IPS-NIHi11 (cell line): ENCODE measurements around the gene MRPS31.
A peak's percentile ranks its signal among the peaks of the same experiment; 100 is the strongest.
"Not testable (repeated sequence)": the region's sequence is repeated elsewhere in the genome, so short reads cannot be mapped to it uniquely, and the experiment has no call there.

ENCODE experiments used
- DNase-seq: peaks from one replicate; pipeline ENCODE4 v3.0.0; 2012; ENCODE audit warnings: mixed read lengths, low spot score

Gene MRPS31

DNA sequence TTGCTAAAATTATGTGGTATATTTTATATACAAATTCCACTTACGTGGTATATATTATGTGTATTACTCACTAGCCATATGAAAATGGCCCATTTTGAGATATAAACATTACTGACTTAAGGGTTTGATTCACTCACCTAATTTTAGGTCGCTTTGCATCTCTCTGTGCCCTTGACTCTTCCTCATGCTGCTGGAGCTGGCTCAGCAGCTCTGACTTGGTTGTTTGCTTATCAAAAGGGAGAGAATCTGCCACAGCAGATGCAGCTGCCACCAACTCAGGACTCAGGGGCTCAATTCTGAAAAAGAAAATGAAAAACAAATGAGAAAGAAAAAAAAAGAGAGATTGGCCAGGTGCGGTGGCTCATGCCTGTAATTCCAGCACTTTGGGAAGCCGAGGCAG is 12.2 kb downstream of the MRPS31 start:
- no peak for DNase-seq

DNA sequence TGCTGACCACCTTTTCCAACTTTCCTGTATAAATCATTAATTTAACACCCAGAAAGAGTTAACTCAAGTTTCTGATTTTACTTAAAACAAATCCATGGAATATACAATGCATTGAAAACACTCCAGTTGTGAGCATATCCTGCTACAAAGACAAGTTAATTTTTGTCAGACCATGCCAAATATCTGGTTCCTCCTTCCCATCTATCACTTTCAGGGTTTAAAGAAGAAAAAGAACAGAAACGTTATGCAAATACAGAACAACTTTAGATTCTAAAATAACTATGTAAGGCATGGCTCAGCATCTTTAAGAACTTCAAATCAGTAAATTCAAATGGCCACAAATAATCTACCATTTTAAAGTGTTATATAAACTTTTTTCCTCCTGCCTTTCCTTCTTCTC is 14.9 kb downstream of the MRPS31 start:
- DNase-seq, result no peak

DNA sequence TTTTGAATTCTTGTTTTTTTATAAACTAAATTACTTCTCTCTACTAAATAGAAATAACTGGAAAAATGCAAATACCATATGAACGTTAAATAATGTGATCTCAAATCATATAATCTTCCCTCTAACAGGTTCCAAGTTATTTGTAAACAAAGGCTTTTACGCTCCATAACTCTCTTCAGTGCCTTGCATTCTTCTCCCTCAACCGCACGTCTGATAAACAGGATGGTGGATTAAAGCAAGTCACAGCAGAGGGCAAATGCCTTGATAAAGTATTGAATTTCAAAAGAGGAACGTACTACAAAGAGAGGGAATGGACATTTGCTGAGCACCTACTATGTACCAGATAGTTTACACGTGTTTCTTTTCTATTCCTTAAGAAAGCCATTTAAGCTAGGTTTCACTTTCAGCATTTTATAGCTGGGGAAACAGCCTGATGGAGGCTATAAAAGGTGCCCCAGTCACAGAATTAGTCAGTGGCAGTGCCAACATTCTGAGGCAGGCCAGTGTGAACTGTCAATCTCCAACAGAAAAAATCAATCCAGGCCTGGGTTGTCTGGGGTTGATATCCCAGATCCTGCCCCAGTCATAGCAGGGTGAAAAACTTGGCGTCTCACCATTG is 15.8 kb downstream of the MRPS31 start:
- DNase-seq, result no peak

DNA sequence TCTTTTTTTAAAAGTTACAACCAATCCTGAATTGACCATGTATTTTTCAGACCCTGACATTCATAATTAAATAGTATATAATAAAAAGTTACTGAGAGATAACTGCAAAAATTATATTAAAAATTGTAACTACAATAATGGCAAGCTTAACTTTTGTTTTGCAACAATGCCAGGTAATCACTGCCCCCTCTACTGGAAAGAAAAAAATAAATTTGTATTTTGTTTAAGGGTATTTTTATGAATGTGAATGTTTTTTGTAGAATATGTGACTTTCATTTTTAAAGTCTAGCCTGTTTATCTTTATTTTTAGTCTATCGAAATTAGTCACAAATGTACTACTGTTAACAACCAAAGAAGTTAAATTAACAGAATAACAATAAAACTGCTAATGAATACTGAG is 21.7 kb downstream of the MRPS31 start:
- no peak for DNase-seq

DNA sequence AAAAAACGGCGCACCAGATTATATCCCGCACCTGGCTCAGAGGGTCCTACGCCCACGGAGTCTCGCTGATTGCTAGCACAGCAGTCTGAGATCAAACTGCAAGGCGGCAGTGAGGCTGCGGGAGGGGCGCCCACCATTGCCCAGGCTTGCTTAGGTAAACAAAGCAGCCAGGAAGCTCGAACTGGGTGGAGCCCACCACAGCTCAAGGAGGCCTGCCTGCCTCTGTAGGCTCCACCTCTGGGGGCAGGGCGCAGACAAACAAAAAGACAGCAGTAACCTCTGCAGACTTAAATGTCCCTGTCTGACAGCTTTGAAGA is 35.8 kb downstream of the MRPS31 start:
- DNase-seq, result not testable (repeated sequence)

DNA sequence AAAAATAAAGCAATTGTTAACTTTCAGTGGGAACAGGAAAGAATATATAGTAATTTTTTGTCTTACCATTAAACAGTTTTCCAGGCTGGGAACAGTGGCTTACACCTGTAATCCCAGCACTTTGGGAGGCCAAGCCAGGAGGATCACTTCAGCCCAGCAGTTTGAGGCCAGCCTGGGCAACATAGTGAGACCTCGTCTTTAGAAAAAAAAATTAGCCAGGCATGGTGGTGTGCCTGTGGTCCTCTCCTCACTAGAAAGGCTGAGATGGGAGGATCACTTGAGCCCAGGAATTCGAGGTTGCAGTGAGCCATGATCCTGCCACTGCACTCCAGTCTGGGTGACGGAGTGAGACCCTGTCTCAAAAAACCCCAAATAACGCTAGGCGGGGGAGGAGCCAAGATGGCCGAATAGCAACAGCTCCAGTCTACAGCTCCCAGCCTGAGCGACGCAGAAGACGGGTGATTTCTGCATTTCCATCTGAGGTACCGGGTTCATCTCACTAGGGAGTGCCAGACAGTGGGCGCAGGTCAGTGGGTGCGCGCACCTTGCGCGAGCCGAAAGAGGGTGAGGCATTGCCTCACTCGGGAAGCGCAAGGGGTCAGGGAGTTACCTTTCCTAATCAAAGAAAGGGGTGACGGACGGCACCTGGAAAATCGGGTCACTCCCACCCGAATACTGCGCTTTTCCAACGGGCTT is 36.3 kb downstream of the MRPS31 start:
- not testable (repeated sequence) for DNase-seq

DNA sequence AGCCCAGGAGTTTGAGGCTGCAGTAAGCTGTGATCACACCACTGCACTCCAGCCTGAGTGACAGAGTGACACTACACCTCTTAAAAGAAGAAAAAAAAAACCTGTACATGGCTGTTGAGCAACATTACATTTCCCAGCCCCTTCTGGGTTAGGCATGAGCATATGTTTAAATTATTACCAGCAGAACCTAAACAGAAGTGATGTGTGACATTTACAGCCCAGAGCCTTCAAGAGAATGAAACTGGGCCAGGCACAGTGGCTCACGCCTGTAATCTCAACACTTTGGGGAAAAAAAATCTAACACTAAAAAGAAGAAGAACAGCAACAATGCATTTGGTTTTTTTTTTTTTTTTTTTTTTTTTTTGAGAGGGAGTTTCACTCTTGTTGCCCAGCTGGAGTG is 38.3 kb downstream of the MRPS31 start:
- DNase-seq, result no peak

DNA sequence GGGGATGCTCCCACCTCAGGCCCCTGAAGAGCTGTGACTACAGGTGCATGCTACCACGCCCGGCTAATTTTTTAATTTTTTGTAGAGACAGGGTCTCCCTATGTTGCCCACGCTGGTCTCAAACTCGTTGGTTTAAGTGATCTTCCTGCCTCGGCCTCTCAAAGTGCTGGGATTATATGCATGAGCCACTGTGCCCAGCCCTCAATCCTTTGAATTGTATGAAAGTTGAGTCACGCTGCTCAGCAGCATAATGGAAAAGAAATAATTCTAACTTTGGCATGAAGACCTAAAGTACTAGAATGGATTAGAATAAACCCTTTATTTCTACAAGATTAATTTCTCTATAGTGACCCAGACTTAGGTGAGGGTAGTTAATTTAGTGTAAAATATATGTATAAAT is 42.4 kb downstream of the MRPS31 start:
- no peak for DNase-seq

DNA sequence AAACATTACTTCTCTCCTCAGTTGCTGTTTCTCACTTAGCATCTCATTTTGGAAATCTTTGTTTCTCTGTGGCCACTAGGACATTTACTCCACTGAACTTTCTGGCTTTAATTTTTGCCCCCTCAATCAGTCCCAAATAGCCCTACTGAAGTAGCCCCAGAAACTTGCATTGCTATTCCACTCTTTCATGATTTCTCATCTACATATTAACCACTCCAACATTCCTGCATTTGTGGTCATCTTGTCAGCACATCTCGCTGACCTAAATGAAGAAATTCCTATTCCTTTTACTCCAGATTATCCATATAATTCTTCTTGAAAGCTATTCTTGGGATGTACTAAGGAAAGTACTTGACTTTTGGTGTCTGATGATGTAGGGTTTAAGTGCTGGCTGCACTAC is 56.6 kb downstream of the MRPS31 start:
- not testable (repeated sequence) for DNase-seq

DNA sequence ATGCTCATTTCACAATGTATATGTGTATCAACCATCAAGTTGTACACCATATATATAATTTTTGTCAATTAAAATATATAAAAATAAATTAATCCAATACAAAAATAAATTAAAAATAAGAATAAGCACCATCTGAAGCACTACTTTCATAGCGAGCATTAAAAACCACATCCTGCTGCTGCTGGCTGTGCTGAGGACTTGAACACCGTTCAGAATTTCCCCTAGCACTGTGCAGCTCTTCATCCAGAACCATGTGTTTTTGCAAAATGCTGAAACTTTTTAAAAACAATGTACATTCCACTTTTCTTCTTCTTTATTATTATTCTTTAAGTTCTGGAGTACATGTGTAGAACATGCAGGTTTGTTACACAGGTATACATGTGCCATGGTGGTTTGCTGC is 64.6 kb downstream of the MRPS31 start:
- DNase-seq, result no peak

DNA sequence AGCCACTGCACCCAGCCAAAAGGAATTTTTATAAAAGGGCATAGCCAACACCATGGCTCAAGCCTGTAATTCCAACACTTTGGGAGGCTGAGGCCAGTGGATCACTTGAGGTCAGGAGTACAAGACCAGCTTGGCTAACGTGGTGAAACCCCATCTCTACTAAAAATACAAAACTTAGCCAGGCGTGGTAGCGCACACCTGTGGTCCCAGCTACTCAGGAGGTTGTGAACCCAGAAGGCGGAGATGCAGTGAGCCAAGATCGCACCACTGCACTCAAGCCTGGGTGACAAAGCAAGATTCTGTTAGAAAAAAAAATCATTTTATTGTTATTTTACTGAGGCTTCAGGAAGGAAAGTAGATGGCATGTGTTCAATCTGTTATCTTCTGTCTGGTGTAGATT is 73.3 kb downstream of the MRPS31 start:
- no peak for DNase-seq

DNA sequence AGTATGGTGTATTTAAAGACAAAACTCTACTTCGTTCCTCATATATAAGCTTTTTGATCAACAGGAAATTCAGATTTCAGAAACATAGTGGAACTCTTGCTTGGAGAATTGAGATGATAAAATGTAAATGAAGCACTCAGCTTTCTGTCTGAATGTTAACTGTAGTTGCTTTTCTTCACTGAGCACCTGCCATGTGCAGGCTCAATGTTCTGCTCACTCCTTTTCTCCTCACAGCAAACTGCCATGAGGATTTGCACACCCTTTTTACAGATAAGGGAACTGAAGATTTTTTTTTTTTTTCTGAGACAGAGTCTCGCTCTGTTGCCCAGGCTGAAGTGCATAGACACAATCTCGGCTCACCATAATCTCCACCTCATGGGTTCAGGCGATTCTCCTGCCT is 76.6 kb downstream of the MRPS31 start:
- no peak for DNase-seq

DNA sequence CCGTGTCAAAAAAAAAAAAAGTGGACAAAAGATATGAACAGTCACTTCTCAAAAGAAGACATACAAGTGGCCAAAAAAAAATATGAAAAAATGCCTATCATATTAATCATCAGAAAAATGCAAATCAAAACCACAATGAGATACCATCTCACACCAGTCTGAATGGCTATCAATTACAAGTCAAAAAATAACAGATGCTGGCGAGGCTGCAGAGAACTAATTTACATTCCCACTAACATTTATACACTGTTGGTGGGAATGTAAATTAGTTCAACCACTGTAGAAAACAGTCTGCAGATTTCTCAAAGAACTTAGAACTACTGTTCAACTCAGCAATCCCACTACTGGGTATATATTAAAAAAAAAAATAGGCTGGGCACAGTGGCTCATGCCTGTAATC is 78.0 kb downstream of the MRPS31 start:
- no peak for DNase-seq

DNA sequence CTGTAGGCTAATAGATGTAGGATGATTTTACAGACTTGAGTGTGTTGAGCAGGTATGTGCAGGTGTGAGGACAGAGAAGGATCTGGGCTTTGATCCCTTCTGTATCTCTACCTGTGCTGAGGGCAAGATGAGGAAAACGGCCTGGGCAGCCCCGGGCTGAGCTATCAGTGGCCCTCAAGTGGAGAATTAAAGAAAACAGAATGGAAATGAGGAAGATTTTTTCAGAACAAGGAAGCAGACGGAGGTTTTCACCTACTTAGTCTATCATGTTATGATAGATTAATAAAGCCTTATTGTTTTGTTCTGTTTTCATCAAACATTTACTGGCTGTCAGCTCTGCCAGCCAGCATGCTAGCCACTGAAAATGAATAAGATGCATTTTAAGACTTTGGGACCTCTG is 82.2 kb downstream of the MRPS31 start:
- DNase-seq, result no peak

DNA sequence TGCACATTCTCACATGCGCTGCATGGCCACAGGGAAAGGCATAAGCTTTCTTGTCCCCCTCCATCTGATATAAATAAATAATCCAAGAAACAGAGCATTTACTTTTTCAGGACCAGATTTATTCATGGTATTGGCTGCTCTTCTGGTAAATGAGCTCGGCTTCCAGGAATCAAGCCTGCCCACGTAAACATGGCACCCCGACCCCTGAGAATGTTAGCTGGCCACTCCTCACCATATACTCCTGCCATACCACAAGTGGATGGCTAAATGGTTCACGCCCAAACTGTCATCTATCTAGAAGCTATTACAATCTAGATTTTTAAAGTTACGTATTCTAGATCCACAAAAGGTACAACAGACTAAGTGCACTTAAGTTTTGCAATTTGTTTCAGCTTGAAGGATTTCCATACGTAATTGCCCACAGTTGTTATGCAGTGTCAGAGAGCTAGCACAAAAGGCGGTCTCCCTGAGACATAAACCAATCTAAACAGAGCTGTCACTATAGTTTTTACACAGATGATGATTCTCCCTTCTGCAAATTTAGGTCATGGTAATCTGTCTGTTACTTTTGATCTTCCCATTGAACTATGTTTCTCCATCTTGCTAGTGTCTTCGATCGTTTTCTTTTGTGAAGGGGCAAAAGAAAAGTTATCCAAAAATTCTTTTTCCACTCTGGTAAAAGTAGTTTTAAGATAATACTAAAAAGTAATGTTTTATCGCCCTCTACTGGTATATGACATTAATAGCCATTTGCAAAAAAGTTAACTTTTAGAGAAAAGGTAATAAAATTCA is 88.3 kb downstream of the MRPS31 start:
- DNase-seq, result no peak

DNA sequence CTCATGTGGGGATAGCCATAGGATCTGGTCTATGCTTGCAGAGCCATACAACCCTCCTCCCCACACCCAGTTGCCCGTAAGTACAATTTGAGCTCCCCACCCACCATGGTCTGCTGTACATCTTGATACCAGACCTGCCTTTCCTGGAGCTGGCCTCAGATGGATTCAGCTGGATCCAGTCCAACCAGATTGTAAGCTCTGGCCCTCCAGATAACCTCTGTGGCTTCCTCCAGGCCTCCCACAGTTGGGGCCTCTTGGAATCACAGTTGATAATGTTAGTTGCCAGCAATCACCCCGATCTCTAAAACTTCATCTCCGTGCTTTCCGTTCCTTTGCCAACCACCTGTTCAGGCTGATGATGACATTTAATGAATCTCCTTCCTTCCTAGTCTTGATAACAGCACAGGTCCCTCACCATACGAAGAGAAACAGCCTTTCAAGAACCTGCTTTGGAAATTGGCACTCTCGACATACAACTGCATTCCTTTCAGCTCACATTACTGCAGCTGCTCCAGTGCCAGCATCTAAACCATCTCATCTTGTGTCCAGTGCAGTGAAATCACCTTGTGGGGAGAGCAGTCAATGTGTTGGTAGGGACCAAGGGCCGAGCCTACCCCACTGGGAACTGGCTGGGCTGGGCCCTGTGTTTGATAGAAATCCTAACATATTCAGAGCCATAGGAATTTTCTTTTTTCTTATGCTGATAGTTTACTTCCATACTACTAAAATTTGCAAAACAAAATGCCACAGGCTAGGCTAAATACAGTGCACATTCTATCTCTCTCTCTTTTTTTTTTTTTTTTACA is 89.4 kb downstream of the MRPS31 start:
- DNase-seq, result no peak

DNA sequence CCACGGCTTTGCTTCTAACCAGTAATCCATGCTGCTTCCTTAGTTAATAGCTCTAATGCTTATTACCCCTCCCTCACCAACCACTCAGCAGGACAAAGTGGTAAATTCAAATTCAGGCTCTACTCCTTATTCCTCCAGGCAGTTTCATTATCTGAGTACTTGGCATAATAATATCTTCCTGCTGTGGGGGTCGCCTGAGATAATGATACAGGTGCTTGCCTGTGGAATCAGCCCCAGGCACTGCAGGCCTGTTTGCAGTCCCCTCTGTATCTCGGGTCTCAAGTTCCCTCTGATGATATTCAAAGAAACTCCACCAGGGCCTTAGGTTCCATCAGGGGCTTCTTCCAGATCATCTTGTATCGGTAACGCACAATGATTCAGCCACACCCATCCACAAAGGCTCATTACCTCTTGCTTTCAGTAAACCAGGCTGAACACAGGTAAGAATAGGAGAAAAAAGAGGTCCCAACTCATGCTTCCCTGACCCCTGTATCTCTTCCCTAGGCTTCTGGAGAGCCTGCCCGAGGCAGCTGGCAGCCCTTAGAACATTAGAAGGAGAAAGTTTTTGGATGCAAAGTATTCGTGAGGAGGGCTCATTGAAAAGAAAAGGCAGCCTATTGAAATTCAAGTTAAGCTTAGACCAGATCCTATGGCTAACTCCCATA is 90.2 kb downstream of the MRPS31 start:
- peak; percentile 50 for DNase-seq

DNA sequence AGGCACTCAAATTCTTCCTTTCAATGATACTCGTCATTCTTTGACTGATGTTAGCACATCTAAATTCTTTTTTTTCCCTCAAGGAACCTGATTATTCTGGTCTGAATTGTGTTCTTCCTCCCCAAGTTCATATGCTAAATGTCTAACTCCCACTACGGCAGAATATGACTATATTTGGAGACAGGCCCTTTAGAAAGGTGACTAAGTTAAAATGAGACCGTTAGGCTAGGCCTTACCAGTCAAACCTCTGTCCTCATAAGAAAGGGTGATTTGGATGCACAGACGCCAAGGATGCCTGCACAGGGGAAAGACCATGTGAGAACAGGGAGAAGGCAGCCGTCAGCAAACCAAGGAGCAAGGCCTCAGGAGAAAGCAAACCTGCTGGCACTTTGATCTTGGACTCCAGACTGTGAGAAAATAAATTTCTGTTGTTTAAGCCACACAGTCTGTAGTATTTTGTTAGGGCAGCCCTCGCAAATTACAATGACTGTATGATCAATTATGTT is 91.5 kb downstream of the MRPS31 start:
- DNase-seq, result no peak
